GM18508 (cell line): ENCODE results near the gene HOOK2.

Experiments
- ATAC-seq: cut with Tn5 transposase; IDR thresholded peaks from one replicate; pipeline ENCODE4 v1.9.1; 2021; ENCODE audit warnings: moderate number of reproducible peaks; ENCODE audit not compliant: insufficient read depth, unreplicated experiment

The HOOK2 gene

DNA sequence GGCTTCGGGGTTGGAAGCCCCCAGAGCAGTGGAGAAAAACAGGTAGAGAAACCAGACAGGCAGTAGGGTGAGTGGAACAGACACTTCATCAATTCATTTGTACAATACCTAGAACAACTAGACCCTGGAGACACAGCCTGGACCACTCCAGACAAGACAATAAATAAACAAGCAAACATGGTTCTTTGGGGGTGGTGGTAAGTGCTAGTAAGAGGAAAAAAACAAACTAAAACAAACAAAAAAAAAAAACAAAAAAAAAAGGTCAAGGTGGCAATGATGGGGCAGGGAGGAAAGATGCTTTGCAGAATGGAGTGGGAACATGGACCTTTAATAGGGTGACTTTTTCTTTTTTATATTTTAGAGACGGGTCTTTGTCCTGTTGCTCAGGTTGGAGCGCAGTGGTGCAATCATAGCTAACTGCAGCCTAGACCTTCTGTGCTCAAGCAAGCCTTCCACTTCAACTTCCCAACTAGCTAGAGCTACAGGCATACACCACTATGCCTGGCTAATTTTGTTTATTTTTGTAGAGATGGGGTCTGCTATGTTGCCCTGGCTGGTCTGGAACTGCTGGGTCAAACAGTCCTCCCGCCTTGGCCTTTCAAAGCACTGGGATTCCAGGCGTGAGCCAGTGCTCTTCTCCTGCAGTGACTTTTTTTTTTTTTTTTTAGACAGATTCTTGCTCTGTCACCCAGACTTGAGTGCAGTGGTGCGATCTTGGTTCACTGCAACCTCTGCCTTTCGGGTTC lies 19.0 kb upstream of the HOOK2 start:
- no peak for ATAC-seq

DNA sequence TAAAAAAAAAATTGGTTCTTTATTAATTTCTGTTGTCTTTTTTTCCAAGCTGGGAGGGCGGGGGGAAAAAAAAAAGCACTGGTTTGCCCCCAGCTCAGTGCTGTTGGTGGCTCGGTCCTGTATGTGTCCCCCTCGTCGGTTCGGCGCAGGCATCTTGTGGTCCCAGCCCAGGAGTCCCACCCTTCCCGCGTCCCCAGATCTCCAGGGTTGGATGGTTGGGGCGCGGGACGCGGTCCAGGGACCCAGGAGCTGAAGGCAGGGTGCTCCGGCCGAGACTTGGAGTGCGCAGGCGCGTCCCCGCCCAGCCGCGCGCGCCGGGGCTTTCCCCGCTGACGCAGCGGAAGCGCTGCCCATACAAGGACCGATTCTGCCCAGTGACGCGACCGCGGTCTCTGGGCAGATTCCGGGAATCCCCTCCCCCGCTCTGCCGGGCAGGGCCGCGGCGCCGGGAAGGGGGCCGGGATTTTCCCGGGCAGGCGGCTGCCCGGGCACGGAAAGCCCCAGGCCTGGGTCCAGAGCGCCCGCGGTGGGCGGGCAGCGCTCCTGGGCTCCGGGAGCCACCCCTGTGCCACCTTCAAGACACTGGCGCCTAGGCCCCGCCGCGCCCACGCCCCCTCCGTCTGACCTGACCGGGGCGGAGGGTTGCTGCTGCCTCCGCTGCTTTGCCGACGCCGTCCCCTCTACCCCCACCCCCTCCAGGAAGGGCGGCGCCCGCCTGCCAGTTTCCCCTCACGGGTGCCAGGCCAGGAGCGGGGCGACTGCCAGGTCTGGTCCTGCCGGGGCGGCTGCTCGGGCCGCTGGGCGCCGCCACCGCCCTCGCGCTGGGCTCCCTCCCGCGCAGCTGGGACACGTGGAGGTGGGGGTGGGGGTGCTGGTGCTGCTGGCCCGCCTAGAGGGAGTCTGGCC lies 18.2 kb upstream of the HOOK2 start:
- no peak for ATAC-seq

DNA sequence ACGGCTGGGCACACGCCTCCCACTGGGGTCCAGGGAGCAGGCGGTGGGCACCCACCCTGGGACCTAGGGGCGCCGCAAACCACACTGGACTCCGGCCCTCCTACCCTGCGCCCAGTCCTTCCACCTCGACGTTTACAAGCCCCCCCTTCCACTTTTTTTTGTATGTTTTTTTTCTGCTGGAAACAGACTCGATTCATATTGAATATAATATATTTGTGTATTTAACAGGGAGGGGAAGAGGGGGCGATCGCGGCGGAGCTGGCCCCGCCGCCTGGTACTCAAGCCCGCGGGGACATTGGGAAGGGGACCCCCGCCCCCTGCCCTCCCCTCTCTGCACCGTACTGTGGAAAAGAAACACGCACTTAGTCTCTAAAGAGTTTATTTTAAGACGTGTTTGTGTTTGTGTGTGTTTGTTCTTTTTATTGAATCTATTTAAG lies 17.5 kb upstream of the HOOK2 start:
- ATAC-seq, result no peak

DNA sequence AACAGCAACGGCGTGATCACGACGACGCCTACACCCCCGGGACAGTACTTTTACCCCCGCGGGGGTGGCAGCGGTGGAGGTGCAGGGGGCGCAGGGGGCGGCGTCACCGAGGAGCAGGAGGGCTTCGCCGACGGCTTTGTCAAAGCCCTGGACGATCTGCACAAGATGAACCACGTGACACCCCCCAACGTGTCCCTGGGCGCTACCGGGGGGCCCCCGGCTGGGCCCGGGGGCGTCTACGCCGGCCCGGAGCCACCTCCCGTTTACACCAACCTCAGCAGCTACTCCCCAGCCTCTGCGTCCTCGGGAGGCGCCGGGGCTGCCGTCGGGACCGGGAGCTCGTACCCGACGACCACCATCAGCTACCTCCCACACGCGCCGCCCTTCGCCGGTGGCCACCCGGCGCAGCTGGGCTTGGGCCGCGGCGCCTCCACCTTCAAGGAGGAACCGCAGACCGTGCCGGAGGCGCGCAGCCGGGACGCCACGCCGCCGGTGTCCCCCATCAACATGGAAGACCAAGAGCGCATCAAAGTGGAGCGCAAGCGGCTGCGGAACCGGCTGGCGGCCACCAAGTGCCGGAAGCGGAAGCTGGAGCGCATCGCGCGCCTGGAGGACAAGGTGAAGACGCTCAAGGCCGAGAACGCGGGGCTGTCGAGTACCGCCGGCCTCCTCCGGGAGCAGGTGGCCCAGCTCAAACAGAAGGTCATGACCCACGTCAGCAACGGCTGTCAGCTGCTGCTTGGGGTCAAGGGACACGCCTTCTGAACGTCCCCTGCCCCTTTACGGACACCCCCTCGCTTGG lies 16.9 kb upstream of the HOOK2 start:
- ATAC-seq, result no peak

DNA sequence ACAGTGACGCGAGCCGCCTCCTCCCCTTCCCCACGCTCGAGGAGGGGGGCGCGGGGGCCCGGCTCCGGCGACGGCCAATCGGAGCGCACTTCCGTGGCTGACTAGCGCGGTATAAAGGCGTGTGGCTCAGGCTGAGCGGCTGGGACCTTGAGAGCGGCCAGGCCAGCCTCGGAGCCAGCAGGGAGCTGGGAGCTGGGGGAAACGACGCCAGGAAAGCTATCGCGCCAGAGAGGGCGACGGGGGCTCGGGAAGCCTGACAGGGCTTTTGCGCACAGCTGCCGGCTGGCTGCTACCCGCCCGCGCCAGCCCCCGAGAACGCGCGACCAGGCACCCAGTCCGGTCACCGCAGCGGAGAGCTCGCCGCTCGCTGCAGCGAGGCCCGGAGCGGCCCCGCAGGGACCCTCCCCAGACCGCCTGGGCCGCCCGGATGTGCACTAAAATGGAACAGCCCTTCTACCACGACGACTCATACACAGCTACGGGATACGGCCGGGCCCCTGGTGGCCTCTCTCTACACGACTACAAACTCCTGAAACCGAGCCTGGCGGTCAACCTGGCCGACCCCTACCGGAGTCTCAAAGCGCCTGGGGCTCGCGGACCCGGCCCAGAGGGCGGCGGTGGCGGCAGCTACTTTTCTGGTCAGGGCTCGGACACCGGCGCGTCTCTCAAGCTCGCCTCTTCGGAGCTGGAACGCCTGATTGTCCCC lies 16.1 kb upstream of the HOOK2 start, which contains the start of gene JUNB:
Gene JUNB, plus strand, starts transcription at position 142 of the 706 bp plus-strand sequence. Its CDS starts 286 bp downstream, at position 428.
- ATAC-seq, result no peak

DNA sequence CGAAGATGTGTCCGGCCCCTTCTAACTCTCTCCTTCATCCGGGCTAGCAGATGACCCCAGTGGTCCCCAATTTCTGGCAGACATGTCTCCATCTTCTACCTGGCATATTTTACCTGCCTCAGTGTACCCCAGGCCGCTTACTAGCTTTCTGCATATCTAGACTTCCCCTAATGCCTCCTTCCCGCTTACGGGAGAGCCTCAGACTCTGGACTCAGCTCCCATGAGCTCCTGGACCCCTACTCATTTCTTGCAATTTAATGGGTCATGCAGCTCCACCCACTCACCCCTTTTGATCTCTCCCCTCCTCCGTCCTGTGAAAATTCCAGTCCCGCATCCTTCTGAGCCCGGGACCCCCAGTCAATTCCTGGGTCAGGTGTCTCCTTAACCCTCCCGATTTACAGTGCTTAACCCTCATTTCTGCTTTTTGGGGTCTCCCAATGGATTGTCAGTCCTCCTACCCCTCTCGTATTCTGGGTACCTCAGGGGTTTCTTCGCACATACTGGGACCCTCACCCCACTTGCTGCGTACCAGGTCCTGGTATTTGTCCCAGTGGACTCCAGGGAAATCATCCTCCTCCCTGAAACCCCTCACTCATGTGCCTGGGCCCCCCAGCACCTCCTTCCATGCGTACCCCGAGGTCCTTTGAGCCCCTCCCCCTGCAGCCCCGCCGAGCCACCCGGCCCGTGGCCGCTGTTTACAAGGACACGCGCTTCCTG lies 15.4 kb upstream of the HOOK2 start:
- ATAC-seq, result no peak

DNA sequence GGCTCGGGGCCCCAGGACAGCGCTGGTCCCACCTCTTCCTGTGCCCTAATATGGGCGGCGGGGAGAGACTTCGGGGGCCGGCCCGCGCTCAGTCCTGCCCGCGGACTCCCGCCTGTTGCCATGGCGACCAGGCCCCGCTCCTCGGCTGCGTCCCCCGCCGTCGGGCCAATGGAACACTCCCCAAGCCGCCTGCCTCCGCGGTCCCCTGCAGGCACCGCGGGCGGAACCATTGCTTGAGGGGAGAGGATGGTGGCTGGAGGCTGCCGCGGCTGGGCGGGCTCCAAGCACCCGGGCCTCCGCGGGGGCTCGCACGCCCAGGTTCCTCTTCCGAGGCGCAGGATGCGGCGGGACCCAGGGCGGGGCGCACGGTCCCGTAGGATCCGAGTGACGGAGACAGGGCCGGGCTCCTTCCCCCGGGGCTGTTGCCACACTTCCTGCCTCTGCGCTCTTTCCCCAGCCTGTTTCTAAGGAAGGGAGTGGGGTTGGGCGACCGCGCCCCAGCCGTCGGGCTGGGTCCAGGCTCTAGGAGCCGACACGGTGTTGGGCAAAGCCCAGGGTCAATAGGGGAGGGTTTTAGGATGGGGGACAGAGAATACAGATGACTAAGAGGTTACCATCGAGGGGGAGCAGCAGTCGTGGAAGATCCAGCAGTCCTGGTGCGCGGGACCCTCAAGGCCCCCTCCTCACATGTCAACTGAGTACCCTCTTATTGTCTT lies 14.7 kb upstream of the HOOK2 start:
- peak; percentile 20 for ATAC-seq

DNA sequence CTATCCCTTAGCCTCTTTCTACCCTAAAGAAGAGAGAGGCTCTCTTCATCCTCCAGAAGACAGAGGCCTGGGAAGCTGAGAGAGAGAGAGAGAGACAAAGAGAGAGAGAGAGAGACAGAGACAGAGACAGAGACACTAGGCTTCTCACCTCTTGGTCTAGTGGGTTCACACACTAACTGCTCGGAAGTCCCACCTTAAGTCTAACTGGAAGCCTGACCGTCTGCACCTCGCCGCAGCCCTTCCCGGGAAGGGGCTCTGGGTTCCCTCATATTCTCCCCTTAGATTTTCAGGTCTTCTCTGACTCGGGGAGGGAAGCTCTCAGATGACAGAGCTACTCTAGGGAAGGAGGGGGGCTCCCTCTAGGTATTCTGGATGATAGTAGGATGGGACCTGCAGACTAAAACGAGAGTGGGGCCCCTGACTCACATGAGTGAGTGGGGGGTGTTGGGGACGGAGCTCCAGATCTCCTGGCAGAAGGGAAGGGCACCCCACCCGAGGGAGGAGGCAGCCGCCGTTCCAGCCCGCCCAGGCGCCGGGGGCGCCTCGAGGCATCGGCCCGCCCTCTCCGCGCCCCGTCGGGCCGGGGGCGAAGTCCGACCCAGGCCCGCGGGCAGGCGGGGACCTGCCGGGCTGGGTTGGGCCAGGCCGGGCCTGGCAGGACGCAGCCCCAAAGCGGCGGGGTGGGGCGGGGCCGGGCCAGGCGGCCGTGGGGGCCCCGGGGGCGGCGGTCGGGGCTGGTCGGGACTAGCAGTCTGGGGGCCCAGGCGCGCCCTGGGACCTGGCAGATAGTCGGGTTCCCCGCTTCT lies 13.9 kb upstream of the HOOK2 start:
- no peak for ATAC-seq

DNA sequence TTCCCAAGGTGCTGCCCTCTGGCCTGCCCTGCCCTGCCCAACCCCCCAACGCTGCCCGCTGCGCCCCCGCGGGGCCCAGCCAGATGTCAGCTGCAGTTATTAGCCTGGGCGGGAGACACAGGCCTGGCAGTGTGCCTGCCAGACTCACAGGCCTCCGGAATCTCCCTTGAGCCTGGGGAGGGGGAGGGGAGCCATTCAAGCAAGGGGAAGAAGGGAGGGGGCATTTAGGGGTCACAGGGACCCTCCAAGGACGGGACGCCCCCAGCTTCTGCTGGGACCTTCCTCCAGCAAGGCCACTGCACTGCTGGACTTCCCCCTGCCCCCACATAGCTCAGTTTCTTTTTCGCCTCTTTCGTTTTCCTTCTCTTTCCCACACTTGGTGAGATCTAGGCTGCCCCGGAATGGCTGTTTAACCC lies 13.3 kb upstream of the HOOK2 start:
- ATAC-seq, result no peak

DNA sequence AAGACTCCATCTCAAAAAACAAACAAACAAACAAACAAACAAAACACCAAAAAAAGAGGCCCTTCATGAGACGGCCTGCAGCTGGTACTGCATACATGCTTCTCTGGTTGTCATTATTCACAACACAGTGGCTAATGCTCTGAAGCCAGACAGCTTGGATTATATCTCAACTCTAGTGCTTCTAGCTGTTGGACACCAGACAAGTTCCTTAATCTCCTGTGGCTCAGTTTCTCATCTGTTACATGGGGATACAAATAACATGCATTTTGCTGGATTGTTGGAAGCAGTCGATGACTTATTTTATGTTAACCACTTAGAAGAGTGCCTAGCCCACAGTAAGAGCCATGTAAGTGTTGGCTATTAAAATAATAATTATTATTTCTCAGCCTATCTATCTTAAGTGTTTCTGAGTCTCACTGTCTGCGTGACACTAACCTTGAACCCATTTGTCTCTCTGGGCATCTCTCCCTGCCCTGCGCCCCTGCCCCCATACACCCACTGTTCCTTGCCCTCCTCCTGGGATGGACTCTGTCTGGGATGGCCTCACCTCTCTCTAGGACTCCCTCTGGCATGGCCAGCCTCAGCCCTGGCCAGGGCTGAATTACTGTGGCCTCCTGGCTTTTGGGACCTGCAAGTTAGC lies 12.8 kb upstream of the HOOK2 start:
- ATAC-seq, result no peak

DNA sequence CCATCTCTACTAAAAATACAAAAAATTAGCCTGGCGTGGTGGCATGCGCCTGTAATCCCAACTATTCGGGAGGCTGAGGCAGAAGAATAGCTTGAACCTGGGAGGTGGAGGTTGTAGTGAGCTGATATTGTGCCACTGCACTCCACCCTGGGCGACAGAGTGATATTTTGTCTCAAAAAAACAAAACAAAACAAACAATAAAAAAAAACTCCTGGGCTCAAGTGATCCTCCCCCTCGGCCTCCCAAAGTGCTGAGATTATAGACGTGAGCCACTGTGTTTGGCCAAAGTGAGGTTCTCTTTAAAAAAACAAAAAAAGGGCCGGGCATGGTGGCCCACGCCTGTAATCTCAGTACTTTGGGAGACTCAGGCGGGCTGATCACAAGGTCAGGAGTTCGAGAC lies 12.1 kb upstream of the HOOK2 start:
- no peak for ATAC-seq

DNA sequence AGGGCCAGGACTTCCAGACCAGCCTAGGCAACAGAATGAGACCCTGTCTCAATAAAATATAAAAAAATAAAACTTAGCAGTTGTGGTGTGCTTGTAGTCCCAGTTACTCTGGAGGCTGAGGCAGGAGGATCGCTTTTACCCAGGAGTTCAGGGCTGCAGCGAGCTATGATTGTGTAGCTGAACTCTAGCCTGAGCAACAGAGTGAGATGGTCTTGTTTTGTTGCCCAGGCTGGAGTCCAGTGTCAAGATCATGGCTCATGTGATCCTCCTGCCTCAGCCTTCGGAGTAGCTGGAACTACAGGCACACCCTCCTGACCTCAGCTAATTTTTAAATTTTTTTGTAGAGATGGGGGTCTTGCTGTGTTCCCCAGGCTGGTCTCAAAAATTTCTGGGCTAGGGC lies 11.6 kb upstream of the HOOK2 start:
- ATAC-seq, result no peak

DNA sequence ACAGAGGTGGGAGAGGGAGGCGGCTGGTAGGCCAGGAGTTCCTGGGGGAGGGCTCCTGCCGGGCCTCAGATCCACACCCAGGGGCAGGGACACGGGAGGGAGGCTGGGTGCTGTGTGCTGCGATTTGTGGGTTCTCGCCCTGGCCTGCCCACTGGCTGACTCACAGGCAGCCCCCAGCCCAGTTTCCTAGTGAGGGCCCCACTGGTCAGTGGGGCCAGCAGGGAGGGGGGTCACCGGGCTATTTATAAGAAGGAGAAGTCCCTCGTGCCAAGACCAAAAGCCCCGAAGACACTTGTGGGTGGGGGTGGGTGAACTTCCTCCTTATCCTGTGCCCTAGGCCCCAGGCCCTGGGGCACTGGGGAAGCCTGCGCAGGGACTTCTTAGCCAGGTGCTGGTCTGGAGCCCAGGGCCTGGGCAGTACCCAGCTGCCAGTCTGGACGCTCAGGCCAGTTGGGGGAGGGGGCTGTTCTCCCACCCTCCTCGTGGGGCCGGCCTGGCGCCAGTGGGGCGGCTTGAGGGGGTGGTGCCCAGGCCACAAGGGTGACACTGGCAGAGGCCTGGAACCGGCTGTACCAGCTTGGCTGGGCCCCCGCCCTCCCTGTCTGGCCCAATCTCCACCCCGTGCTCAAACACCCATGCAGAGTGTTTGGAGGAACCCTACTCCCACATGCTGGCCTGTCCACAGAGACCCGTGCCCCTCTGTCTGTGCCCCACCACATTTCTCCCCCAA lies 11.0 kb upstream of the HOOK2 start:
- ATAC-seq, result no peak

DNA sequence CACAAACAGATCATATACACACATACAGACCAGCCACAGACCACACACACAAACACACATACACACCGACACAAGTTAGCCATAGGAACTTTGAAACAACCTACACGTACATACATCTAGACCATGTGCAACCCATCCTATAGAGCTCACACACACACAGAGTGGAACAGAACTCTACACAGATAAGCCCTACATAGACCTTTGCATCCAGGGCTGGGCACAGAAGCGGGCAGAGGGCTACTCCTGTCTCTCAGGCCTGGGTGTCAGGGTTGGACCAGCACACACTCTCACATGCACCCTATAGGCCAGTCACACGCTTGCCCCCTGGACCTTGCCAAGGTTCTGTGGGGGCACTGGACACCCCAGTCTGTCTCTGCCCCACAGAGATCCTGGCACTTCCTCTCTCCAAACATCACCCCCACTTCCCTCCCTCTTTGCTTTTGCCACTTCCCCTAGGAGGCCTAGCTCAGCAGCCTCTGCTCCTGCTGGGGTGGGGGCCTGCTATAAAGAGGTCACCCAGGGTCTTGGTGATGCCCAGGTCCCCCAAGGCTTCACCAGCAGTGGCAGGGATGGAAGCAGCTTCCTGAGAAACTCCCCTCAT lies 10.2 kb upstream of the HOOK2 start:
- ATAC-seq, result no peak

DNA sequence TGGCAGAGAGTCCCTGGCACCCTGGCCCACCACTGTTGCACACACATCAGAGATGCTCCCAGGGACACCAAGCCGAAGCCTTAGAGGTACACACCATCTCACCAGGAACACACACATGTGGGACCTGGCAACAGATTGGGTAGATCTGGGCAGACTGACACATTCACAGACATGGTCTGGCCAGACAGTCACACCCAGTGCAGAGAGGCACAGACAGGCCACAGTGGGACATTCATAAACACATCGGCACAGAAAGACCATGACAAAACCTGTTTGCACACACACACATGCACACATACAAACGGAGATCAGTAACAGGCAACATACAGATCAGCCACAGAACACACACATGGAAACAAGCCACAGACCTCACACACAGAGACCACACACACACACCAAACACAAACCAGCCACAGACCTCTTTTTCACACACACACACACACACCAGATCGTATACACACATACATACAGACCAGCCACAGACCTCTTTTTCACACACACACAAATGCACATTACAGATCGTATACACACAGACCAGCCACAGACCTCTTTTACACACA lies 9.6 kb upstream of the HOOK2 start:
- ATAC-seq, result no peak

DNA sequence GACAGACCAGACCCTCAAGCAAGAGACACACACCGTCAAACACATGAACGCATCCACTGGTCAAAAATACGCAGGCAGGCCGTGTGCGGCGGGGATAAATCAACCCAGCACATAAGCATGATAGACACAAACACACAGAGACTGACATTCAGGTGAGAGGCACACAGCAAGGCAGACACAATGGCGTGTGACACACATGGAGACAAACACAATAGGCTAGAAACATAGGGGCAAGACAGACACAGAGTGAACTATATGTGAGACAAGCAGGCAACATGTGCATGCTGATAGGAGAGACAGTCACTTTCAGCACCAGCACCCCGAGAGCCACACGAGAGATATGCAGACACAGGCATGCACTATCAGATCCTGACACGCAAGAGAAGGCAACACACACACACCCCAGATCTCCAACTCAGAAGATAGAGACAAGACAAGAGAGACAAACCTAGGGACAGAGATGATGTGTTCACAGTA lies 9.1 kb upstream of the HOOK2 start:
- ATAC-seq, result no peak
